ENCODE results near the gene RCOR1.

DNA sequence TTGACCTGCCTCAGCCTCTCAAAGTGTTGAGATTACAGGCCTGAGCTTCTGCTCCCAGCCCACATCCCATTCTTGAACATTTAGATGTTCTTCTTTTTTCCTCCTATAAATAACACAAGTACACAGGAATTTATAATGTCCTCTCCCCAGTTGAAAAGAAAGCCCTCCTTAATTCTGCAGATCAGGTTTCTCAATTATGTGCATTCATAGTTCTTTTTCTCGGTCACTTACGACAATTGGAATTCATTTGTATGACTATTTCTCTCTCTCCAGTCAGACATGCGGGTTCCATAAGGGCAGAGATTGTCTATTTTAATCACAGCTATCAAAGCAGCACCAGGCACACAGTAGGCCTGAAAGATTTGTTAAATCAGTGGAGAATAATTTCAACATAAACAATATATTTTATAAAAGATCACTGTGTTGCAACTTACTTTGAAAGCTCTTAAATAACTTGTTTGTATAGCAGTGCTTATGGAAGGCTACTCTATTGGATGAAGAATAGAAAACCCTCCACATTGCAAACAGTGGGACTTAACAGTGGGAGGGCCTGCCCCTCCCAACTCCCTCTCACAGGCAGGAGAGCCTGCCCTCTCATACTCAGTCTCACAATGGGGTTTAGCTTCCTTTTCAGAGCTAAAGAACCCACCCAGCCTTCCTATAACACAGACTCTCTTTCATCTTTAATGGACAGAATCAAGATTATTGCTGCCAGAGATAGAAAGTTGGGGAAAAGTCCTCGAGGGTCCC lies 100.7 kb downstream of the RCOR1 start:
- TF ChIP-seq FOXP2 (optimal IDR thresholded peaks at IDR 0.05; ENCODE audit: borderline replicate concordance, extremely low read depth, extremely low read length, insufficient read depth): no peak
- no peak for TF ChIP-seq TAF1 (IDR thresholded peaks at IDR 0.05; ENCODE audit: borderline replicate concordance, insufficient read depth, low read length)
- no peak for TF ChIP-seq POLR2AphosphoS5 (IDR thresholded peaks at IDR 0.05; ENCODE audit: low read depth, low read length)
- TF ChIP-seq, protein P1, sequence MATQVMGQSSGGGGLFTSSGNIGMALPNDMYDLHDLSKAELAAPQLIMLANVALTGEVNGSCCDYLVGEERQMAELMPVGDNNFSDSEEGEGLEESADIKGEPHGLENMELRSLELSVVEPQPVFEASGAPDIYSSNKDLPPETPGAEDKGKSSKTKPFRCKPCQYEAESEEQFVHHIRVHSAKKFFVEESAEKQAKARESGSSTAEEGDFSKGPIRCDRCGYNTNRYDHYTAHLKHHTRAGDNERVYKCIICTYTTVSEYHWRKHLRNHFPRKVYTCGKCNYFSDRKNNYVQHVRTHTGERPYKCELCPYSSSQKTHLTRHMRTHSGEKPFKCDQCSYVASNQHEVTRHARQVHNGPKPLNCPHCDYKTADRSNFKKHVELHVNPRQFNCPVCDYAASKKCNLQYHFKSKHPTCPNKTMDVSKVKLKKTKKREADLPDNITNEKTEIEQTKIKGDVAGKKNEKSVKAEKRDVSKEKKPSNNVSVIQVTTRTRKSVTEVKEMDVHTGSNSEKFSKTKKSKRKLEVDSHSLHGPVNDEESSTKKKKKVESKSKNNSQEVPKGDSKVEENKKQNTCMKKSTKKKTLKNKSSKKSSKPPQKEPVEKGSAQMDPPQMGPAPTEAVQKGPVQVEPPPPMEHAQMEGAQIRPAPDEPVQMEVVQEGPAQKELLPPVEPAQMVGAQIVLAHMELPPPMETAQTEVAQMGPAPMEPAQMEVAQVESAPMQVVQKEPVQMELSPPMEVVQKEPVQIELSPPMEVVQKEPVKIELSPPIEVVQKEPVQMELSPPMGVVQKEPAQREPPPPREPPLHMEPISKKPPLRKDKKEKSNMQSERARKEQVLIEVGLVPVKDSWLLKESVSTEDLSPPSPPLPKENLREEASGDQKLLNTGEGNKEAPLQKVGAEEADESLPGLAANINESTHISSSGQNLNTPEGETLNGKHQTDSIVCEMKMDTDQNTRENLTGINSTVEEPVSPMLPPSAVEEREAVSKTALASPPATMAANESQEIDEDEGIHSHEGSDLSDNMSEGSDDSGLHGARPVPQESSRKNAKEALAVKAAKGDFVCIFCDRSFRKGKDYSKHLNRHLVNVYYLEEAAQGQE (IDR thresholded peaks at IDR 0.05; ENCODE audit: insufficient read depth in 1 of 2, low read depth in 2 of 2, low read length in 2 of 2): no peak
- no peak for TF ChIP-seq SIN3A (IDR thresholded peaks at IDR 0.05; ENCODE audit: borderline replicate concordance, insufficient read depth, low read length)
